ENCODE measurements around the gene ZYG11B.
"Not testable (repeated sequence)": the region's sequence is repeated elsewhere in the genome, so short reads cannot be mapped to it uniquely, and the experiment has no call there.

Gene ZYG11B

GRCh38 chr1:52727956-52728656 is 1.9 kb downstream of the ZYG11B start:
- DNase-seq (ENCODE audit: low read depth) = no peak

GRCh38 chr1:52733368-52733767 is 7.1 kb downstream of the ZYG11B start:
- TF ChIP-seq CTCF (conservative IDR thresholded peaks at IDR 0.05; ENCODE audit: low read depth, low read length) = no peak
- no peak overlapping the region for H3K4me3 ChIP-seq (ENCODE audit: low read length)
- DNase-seq (ENCODE audit: low read depth) = no peak

More at GRCh38 chr1:52727956-52728656, 1.9 kb downstream of the ZYG11B start:
- TF ChIP-seq CTCF (conservative IDR thresholded peaks at IDR 0.05; ENCODE audit: low read depth, low read length) = no peak
- H3K4me3 ChIP-seq (ENCODE audit: low read length) = peak overlapping the region; percentile 1

- DNase-seq (ENCODE audit: low read depth); H3K4me3 ChIP-seq (ENCODE audit: low read length): not testable (repeated sequence)
These were observed 9.1 kb downstream of the ZYG11B start for GRCh38 chr1:52735371-52735770.

GRCh38 chr1:52738148-52738547 is 11.9 kb downstream of the ZYG11B start:
- DNase-seq (ENCODE audit: low read depth) = no peak
- no peak for TF ChIP-seq CTCF (conservative IDR thresholded peaks at IDR 0.05; ENCODE audit: low read depth, low read length)
- no peak overlapping the region for H3K4me3 ChIP-seq (ENCODE audit: low read length)

- TF ChIP-seq CTCF (conservative IDR thresholded peaks at IDR 0.05; ENCODE audit: low read depth, low read length) = no peak
These were observed 12.6 kb downstream of the ZYG11B start for GRCh38 chr1:52738893-52739292.

GRCh38 chr1:52739699-52740467 is 13.6 kb downstream of the ZYG11B start:
- TF ChIP-seq CTCF (conservative IDR thresholded peaks at IDR 0.05; ENCODE audit: low read depth, low read length) = no peak
- no peak for DNase-seq (ENCODE audit: low read depth)
- H3K4me3 ChIP-seq (ENCODE audit: low read length) = no peak overlapping the region

More at GRCh38 chr1:52738893-52739292, 12.6 kb downstream of the ZYG11B start:
- DNase-seq (ENCODE audit: low read depth) = no peak
- H3K4me3 ChIP-seq (ENCODE audit: low read length) = no peak overlapping the region

GRCh38 chr1:52741259-52741658 is 15.0 kb downstream of the ZYG11B start:
- no peak for DNase-seq (ENCODE audit: low read depth)
- no peak overlapping the region for H3K4me3 ChIP-seq (ENCODE audit: low read length)
- TF ChIP-seq CTCF (conservative IDR thresholded peaks at IDR 0.05; ENCODE audit: low read depth, low read length) = no peak
